Stimulated activated CD8-positive, alpha-beta memory T cell treated with anti-CD3 and anti-CD28 coated beads, Interleukin-7, amount 100 ng/mL, for 48 hours (primary cell): ENCODE measurements around the gene CDC42EP5.
A peak's percentile ranks its signal among the peaks of the same experiment; 100 is the strongest.

Source experiments
- DNase-seq, 2 donors: peaks; one replicate each; pipeline ENCODE4 v3.0.0-alpha.2; 2020; ENCODE audit warnings: low read depth in 1 of 2; ENCODE audit errors: extremely low read depth in 1 of 2

CDC42EP5 gene

GRCh38 chr19:54462655-54463530, 10.2 kb downstream of the CDC42EP5 start:
- DNase-seq: peak in 1 of 2 donors; percentile 45

GRCh38 chr19:54462047-54462654, 10.9 kb downstream of the CDC42EP5 start:
- no peak for DNase-seq

- no peak for DNase-seq
Measured at GRCh38 chr19:54461613-54462012, 11.5 kb downstream of the CDC42EP5 start.

GRCh38 chr19:54461210-54461609, 11.9 kb downstream of the CDC42EP5 start:
- DNase-seq: no peak

- DNase-seq: no peak
Measured at GRCh38 chr19:54460230-54461005, 12.7 kb downstream of the CDC42EP5 start.

- no peak for DNase-seq
Measured at GRCh38 chr19:54459282-54460229, 13.5 kb downstream of the CDC42EP5 start.

GRCh38 chr19:54458648-54459281, 14.3 kb downstream of the CDC42EP5 start:
- no peak for DNase-seq

- no peak for DNase-seq
Measured at GRCh38 chr19:54457773-54458647, 15.1 kb downstream of the CDC42EP5 start.

- DNase-seq: no peak
Measured at GRCh38 chr19:54456423-54457373, 16.4 kb downstream of the CDC42EP5 start.

GRCh38 chr19:54455786-54456422, 17.2 kb downstream of the CDC42EP5 start:
- DNase-seq: no peak

- no peak for DNase-seq
Measured at GRCh38 chr19:54454781-54455675, 18.1 kb downstream of the CDC42EP5 start.

- no peak for DNase-seq
Measured at GRCh38 chr19:54453921-54454780, 18.9 kb downstream of the CDC42EP5 start.

- DNase-seq: no peak
Measured at GRCh38 chr19:54452626-54453025, 20.5 kb downstream of the CDC42EP5 start.

- DNase-seq: no peak
Measured at GRCh38 chr19:54451997-54452396, 21.1 kb downstream of the CDC42EP5 start.

GRCh38 chr19:54451331-54451871, 21.7 kb downstream of the CDC42EP5 start:
- DNase-seq: no peak
